Measurements from ENCODE around the gene IQSEC1. TPM values are rescaled to one million over a fixed set of nuclear protein-coding genes. Genes with fewer than 3 reads are reported as not detected.
A peak's percentile ranks its signal among the peaks of the same experiment; 100 is the strongest.

Gene IQSEC1
- total and polyA plus RNA-seq, 9 of the 15 experiments (the other 6 are each of a cell fraction or from before 2014, with no cell fraction given): 0.56 to 39.0 (median 6.8) TPM

- Histone ChIP-seq H3K36me3 (ENCODE audit: control insufficient read depth, insufficient read depth, low read length) (no peaks in the 10 kb centered on the region), H3K9ac (ENCODE audit: insufficient read depth in 1 of 2, low read depth in 2 of 2, low read length in 2 of 2) (peak overlapping the region in 1 of 2 experiments; percentile 78; a peak in 1 of 4 replicates), H4K20me1 (replicated peaks; ENCODE audit: control insufficient read depth, insufficient read depth, low read length) (peaks cover 23% of the 10 kb centered on the region), H3K4me2 (ENCODE audit: insufficient read depth, low read length) (no peak overlapping the region), H3K9me3 (replicated peaks; ENCODE audit: control insufficient read depth, insufficient read depth, low read depth, low read length) (0 out of 2 replicates have a peak, but pooled peaks cover 1% of the 10 kb centered on the region), H3K9me1 (ENCODE audit: control insufficient read depth, insufficient read depth, low read length) (no peaks in the 10 kb centered on the region), H3K4me1 (replicated peaks in 1 of 2; ENCODE audit: control insufficient read depth in 2 of 2, insufficient read depth in 2 of 2, low read length in 2 of 2) (peaks cover 8 to 27% of the 10 kb centered on the region in 2 experiments; a peak in 4 of 5 replicates), H3K4me3 (no peak overlapping the region), H3K27ac (ENCODE audit: extremely low read depth, low read depth, low read length) (no peak overlapping the region), H2AFZ (ENCODE audit: low read depth, low read length) (no peak overlapping the region), H3K27me3 (ENCODE audit: control insufficient read depth in 2 of 2, insufficient read depth in 2 of 2, low read length in 2 of 2) (peaks cover 4 to 16% of the 10 kb centered on the region in 2 experiments; a peak in 3 of 5 replicates), H3K79me2 (ENCODE audit: control insufficient read depth, insufficient read depth, low read length) (no peaks in the 10 kb centered on the region)
- BruUV-seq (replicated peaks): no TSS peak
- no peak for ATAC-seq
- WGBS (ENCODE audit: insufficient coverage, low coverage, missing lambda C conversion rate): 22% methylated on average over 11 of the region's 11 CpGs
- CTCF ChIA-PET (ENCODE audit: low intra/inter-chr PET ratio): no interaction called here
- in situ Hi-C loops (cut with MboI): loop anchor here (5.0 kb wide), 1 partner anchor 375 kb away; no protein-coding TSS in a partner anchor
- intact Hi-C loops (cut with micrococcal nuclease): no loop called here
- DNase-seq (ENCODE audit: extremely low read depth in 1 of 4, low spot score in 3 of 4): peak in 2 of 4 experiments; percentile 52 to 55
- no peak for FAIRE-seq
- POLR2A ChIA-PET: interaction anchor here (0.6 to 1.1 kb wide), 2 partner anchors 9 to 758 kb away, joined by 3 read pairs; no protein-coding TSS in a partner anchor
- no peak for TF ChIP-seq NCOR1 (IDR thresholded peaks at IDR 0.05)
- no peak for TF ChIP-seq NR2C1 (IDR thresholded peaks at IDR 0.05)
- peak; percentile 20; the same call in 1 of the 2 replicates for TF ChIP-seq NR2C1 (tag; IDR thresholded peaks at IDR 0.05)
- no peak for TF ChIP-seq ETS1 (conservative IDR thresholded peaks at IDR 0.05; ENCODE audit: control insufficient read depth, low read depth, low read length)
- TF ChIP-seq ZNF316 (IDR thresholded peaks at IDR 0.05): peak; percentile 88
- TF ChIP-seq POLR2H (tag; IDR thresholded peaks at IDR 0.05; ENCODE audit: low read depth): no peak
- TF ChIP-seq TCF7 (IDR thresholded peaks at IDR 0.05; ENCODE audit: borderline replicate concordance): no peak
- no peak for TF ChIP-seq ZNF263 (CRISPR knock-in tag; IDR thresholded peaks at IDR 0.05; ENCODE audit: borderline replicate concordance)
- TF ChIP-seq U2AF1 (optimal IDR thresholded peaks at IDR 0.05; ENCODE audit: low read depth, low read length): no peak
- TF ChIP-seq CC2D1A (IDR thresholded peaks at IDR 0.05): 0 out of 2 replicates have a peak, but pooled peaks have one; percentile 39
- peak; percentile 81 for TF ChIP-seq ESRRA (IDR thresholded peaks at IDR 0.05; ENCODE audit: borderline replicate concordance, low read depth)
- TF ChIP-seq ZNF436 (CRISPR knock-in tag; IDR thresholded peaks at IDR 0.05): no peak
- no peak for TF ChIP-seq ETV5 (CRISPR knock-in tag; IDR thresholded peaks at IDR 0.05; ENCODE audit: low read depth)
- no peak for TF ChIP-seq SETDB1 (IDR thresholded peaks at IDR 0.05; ENCODE audit: low read length)
- TF ChIP-seq CBX1 (IDR thresholded peaks at IDR 0.05; ENCODE audit: low read depth): peak; percentile 87; the same call in 1 of the 2 replicates
- TF ChIP-seq ZNF668 (CRISPR knock-in tag; IDR thresholded peaks at IDR 0.05): no peak; the same call in 1 of the 2 replicates
- 0 out of 2 replicates have a peak, but pooled peaks have one; percentile 38 for TF ChIP-seq XRCC5 (IDR thresholded peaks at IDR 0.05; ENCODE audit: low read depth, low read length)
- TF ChIP-seq PRMT5 (CRISPR knock-in tag; IDR thresholded peaks at IDR 0.05): no peak
- TF ChIP-seq PHB2 (IDR thresholded peaks at IDR 0.05; ENCODE audit: low read depth): no peak
- peak; percentile 94 for TF ChIP-seq CHD4 (IDR thresholded peaks at IDR 0.05; ENCODE audit: insufficient read depth, insufficient replicate concordance, low read depth, low read length, poor library complexity, severe bottlenecking)
- peak; percentile 94 for TF ChIP-seq MEIS2 (IDR thresholded peaks at IDR 0.05; ENCODE audit: partially characterized antibody)
- TF ChIP-seq MAFF (IDR thresholded peaks at IDR 0.05; ENCODE audit: low read length): peak; percentile 70; the same call in 1 of the 2 replicates
- no peak for TF ChIP-seq GABPB2 (CRISPR knock-in tag; conservative IDR thresholded peaks at IDR 0.05)
- 0 out of 2 replicates have a peak, but pooled peaks have one; percentile 20 for TF ChIP-seq CTBP1 (IDR thresholded peaks at IDR 0.05; ENCODE audit: borderline replicate concordance)
- TF ChIP-seq BCOR (IDR thresholded peaks at IDR 0.05): peak; percentile 98
- TF ChIP-seq NBN (IDR thresholded peaks at IDR 0.05; ENCODE audit: low read depth): no peak
Measured at GRCh38 chr3:13087320-13087990, 14.2 kb upstream of the IQSEC1 start.
